ENCODE data around the gene UGT1A6.

Gene UGT1A6

DNA sequence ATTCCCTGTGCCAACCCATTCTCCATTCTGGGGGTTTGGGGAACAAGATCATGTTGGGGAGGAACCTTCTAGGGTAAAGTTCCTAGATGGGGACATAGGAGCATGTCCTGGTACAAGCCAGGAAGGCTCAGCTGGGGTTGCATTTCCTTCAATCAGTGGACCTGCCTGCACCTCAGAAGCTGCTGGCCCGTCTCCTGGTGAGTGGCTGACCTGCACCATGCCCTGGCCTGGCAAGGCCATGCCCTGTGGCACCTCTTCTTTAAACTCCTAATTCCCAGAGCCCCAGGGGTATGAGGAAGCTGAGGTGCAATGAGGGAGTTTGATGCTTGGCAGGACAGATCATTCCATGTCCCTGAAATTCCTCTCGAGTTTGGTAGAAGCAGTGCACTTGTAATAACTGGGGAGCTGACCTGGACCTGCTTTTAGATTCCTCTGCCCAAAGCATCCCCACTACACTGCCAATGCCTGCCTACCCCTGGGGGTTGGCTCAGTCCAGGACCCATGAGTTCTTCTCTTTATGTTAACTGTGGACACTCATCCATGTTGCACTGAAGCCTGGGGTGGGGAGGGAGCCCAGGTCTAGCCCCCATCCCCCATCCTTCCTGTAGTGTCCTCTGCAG, 110.7 kb downstream of the UGT1A6 start:
- no peak for DNase-seq

- no peak for DNase-seq
These were observed 111.3 kb downstream of the UGT1A6 start for GRCh38 chr2:233803994-233804393.

DNA sequence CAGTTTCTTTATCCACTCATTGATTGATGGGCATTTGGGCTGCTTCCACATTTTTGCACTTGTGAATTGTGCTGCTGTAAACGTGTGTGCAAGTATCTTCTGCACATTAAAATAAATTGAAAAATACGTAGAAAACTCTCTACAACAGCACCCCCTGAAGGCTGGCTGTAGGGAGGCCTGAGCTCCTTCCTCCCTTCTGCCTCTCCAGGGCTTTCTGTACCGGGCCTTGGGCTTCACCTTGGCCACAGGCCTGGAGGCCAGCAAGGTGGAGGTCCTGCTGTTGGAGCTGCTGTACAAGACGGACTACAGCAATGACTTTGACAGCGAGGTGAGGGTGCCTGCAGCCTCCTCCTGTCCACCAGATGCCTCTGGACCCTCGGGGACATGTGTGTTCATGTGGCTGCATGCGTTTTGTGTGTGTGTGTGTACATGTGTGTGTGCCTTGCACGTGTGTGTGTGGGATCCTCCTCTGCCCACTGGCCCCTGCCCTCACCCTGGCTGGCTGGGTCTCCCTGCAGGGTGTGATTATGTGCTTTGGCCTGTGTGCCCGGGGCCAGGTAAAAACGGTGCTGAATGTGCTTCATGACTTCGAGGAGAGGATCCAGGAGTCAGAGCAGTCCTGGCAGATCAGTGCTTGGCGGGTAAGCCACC, 114.7 kb downstream of the UGT1A6 start:
- DNase-seq = no peak

DNA sequence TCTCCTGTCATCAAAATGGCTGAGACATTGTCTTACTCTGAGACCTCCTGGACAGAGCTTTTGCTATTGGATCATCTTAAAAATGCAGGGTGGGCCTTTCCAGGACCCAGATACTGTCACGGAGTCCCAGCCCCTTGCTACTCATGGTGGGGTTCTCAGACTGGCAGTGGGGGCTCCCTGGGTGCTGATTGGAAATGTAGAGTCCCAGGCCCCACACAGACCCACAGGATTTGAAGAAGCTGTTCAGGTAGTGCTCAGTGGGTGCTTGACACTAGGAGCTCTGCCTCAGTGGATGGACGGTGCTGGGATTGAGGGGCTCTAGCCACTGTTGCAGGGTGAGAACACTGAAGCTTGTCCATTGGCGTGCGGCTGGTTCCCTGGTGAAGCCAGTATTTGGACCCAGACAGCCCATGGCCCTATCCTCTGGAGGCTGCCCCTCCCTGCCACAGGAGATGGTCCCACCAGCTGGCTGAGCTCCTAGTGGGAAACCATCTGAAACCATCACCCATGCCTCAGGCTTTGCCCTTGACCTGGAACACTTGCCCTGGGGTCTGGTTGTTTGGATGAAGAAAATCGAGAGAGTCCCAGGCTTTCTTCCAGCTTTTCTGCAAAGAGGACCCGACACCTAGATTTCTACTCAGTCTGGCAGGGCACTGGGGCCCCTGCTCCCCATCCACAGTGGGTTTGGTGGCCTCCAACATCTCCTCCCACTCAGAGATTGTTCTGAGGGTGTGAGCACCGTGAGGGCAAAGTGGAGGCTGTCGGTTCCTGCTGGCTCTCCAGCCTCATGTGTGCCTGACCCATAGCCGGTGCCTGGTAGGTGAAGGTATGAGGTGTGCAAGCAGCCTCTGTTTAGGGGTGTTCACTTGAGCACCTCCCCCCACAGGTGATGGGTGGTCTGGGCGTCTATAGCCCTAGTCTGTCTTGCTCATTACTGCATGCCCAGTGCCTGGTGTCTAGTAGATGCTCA, 115.6 kb downstream of the UGT1A6 start:
- no peak for DNase-seq

DNA sequence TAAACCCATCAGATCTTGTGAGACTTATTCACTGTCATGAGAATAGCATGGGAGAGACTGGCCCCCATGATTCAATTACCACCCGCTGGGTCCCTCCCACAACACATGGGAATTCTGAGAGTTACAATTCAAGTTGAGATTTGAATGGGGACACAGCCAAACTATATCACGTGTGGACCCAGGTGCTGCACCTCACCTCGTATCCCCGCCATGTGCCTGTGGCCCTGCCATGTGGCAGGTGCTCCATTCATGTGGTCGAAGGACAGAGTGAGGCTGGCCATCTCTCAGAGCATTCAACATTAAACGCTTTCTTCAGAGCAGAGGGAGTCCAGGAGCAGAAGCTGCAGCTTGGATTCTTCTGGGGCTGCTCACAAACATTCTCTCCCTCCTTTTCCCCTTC, 117.7 kb downstream of the UGT1A6 start:
- DNase-seq = no peak

DNA sequence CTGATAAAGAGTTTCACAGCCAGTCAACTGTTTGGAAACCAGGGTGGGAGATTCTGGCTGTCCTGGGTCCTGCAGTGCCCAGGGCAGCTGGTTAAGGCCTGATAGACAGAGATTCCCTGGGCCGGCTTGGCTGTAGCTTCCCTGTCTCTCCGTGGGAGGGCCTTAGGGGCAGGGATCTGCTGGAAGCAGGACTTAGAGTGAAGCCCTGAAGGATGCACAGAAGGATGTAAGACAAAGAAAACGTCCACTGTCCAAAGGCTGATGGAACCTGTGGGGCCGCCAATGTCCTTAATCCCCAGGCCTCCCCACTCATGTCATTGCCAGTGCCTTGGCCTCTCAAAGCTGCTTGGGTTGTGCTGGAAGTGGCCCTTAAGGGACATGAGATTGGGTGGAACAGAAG, 118.4 kb downstream of the UGT1A6 start:
- no peak for DNase-seq

DNA sequence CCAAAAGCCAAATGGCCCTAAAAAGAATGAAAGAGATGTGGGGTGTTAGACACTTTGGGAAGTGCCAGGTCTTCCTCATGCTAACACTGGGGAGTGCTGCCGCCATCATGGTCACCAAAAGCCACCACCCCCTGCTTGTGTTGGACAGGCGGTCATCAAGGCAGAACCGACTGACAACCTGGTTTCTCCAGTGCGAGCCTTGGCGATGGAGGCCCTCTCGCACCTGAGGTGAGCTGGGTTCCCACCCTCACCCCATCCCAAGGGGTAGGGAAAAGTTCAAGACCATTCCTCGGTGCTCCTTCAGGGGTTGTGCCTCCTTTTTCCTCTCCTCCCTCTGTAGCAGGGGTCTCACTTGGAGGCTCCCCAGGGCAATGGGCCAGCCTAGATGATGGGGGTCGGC, 119.0 kb downstream of the UGT1A6 start:
- no peak for DNase-seq

GRCh38 chr2:233813236-233814055, 120.8 kb downstream of the UGT1A6 start:
- no peak for DNase-seq

DNA sequence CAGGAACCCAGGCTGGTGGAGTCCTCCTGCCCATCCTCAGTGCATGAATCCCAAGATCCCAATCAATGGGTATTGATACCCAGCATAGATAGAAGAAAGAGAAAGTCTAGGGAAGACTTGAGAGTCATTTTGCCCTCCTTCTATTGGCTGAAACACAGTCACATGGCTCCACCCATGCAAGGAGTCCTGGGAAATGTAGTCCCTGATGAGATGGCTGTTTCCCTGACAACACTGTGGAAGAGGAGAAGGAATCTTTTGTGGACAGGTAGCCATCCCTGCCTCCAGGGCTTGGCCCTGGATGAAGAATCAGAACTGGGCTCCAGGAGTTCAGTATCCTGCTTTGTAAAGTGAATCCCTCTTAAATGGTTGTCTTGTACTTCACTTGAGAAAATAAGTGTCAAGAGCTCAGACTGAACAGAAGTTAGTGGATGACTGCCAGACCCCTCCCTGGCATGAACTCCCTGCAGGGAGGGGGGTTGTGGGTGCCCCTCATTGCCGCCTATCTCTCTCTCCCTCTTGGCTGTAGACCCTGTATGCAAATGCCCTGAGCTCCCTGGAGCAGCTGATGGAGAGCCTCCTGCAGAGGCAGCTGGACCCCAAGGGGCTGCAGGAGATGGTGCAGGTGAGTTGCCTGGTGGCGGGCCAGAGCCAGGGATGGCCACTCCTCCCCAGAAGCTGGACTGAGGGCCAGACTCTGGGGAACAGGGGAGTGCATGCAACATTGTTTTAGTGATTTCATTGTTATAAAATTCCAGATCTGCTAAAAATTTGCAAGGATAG, 121.6 kb downstream of the UGT1A6 start:
- no peak for DNase-seq

- DNase-seq = no peak
These were observed 123.2 kb downstream of the UGT1A6 start for GRCh38 chr2:233815861-233816260.

DNA sequence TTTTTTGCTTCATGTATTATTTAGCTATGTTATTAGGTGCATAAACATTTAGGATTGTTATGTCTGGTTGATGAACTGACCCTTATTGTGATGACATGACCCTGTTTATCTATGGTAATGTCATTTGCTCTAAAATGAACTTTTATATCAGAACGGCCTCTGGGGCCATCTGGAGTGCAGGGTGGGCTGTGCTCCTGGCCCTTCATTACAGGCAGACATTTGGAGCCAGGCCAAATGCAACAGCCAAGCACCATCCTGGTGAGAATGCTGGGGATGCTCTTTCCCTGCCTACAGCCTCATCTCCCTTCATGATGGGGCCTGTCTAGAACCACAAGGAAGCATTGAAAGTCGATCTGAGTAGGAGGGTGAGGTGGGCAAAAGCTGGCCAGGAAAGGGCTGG, 123.6 kb downstream of the UGT1A6 start:
- no peak for DNase-seq

DNA sequence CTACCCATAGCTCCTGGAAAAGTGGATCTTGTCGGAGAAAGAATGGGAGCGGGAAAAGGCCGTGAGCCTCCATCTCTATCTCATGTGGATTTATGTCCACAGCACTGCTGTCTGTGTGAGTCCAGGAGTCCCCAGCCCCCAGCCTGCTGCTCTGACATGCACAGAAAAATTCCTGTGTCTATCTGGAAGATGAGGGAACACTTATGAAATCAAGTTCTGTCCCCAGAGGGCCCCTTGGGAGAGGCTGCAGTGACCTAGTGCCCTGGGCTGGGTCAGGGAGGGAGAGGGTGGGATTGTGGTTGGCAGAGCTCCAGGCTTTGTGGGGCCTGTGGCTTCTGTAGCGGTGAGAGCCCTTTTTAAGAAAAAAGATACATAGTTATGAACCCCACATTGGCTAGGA, 124.1 kb downstream of the UGT1A6 start:
- DNase-seq = no peak

DNA sequence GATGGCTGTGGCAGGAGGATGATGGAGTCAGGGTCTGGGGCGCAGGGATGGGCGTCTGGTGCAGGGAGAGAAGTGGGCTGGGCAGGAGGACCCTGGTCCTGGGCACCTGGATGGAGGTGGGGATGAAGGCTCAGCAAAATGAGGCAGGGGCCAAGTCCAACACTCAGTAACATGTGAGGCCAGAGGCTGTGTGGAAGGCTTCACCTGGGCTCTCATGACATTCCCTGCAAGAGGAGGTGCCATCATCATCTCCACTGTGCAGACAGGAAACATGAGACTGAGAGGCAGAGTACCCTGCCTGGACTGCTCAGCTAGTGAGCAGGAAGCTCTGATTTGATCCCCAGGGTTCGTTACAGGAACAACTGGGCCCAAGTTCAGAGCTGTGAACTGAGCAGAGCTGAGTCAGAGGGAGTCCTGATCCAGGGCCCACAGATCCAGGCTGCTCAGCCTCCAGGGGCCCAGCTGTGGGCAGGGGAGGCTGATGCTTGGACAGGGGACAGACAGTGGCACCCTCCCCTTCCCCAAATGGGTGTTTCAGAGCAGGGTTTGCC, 124.7 kb downstream of the UGT1A6 start:
- DNase-seq = no peak

GRCh38 chr2:233817995-233818638, 125.4 kb downstream of the UGT1A6 start:
- no peak for DNase-seq

DNA sequence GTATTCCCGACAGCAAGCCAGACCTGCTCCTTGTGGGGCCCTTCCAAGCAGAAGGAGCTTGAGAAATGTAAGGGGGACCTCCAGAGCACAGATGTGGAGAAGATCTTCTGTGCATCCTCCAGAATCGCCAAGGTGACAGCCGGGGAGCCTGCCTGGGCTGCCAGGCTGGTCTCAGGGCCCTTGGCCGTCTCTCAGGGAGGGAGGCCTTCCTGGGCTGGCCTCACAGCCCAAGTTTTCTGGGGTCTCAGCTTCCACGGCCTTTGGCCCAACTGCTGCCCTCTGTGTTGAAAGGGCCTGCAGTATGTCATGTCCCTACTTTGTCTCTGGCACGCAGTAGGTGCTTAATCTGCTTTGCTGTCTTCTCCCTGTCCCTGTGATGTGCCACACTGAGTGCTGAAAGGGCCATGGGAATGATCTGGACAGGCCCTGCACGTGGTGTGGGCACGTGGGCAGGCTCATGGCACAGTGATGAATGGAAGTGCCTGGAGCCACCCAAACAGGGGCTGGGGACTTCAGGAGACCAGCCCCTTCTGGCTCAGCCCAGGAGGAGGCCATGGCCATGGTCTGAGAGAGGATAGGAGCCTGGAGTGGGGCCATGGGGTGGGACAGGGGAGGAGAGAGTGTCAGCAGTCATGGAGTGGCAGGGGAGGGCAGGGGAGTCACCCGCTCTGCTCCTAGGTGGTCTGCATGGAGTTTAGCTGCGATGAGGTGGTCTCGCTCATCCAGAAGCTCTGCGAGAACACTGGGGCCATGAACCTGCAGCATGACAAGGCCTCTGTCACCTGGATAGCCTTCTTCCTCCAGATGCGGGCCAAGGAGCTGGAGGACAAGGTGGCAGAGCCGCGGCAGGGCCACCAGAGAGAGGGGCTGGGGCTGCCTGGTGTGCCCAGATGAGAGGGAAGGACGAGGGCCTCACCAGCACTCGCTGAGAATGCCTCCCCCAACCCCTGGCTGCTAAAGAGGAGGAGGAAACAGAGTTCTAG, 126.2 kb downstream of the UGT1A6 start:
- DNase-seq = no peak

GRCh38 chr2:233819884-233820773, 127.4 kb downstream of the UGT1A6 start:
- no peak for DNase-seq

GRCh38 chr2:233820774-233821105, 128.1 kb downstream of the UGT1A6 start:
- DNase-seq = no peak

DNA sequence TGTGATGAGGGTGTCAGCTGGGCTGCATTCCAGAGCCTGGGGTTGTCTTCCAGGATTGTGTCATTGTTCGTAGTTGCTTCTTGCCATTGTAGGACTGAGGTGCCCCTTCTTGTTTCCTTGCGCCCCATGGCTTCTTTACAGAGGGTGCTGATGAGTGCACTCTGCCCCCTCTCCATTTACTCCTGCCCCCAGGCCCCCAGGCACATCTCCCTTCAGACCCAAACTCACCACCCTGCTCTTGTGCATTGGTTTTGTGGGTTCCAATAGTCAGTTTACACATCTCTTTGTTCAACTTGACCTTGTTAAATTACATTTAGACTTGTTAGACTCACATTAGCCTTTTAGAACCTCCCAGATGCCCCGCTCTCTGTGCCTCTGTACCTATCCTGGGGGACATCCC, 128.5 kb downstream of the UGT1A6 start:
- DNase-seq = no peak

- DNase-seq = no peak
These were observed 129.0 kb downstream of the UGT1A6 start for GRCh38 chr2:233821709-233822100.

All from Kasumi-1 (cell line).